LNCAP (cell line): ENCODE results near the gene AP2A2.

Experiments
- TF ChIP-seq, protein P1 (sequence below): fragments of 450-650 bp; IDR thresholded peaks from 2 replicates; pipeline ENCODE4 v1.5.1; 2017; ENCODE audit warnings: mild to moderate bottlenecking

Gene AP2A2

DNA sequence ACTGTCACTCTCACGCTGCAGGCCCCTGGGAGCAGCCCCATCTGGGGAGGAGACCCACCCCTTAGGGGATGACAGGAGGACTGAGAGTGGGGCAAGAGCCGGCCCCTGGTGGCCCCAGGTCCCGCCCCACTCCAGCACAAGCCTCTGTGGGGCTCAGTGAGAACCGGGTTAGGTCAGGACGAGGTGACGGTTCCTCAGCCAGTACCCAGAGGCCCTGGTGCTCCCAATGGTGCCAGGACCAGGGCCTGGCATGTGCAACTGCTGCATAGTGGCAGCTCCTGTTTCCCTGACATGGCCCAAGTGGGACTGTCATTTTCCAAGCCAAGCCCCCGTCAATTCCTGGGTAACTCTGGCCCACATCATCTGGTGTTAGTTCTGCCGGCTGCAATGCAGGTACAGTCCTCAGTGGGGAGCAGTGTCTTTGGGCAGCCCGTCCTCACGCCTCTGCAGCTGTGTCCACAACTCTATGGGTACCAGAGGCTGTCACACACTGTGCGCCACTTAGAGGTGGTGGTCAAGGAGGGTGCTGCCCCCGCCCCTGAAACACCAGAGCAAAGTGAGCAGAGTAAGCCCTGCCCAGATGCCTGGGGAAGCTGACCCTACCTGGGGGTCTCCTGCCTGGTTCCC, 31.0 kb upstream of the AP2A2 start:
- TF ChIP-seq, protein P1, sequence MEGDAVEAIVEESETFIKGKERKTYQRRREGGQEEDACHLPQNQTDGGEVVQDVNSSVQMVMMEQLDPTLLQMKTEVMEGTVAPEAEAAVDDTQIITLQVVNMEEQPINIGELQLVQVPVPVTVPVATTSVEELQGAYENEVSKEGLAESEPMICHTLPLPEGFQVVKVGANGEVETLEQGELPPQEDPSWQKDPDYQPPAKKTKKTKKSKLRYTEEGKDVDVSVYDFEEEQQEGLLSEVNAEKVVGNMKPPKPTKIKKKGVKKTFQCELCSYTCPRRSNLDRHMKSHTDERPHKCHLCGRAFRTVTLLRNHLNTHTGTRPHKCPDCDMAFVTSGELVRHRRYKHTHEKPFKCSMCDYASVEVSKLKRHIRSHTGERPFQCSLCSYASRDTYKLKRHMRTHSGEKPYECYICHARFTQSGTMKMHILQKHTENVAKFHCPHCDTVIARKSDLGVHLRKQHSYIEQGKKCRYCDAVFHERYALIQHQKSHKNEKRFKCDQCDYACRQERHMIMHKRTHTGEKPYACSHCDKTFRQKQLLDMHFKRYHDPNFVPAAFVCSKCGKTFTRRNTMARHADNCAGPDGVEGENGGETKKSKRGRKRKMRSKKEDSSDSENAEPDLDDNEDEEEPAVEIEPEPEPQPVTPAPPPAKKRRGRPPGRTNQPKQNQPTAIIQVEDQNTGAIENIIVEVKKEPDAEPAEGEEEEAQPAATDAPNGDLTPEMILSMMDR: no peak

DNA sequence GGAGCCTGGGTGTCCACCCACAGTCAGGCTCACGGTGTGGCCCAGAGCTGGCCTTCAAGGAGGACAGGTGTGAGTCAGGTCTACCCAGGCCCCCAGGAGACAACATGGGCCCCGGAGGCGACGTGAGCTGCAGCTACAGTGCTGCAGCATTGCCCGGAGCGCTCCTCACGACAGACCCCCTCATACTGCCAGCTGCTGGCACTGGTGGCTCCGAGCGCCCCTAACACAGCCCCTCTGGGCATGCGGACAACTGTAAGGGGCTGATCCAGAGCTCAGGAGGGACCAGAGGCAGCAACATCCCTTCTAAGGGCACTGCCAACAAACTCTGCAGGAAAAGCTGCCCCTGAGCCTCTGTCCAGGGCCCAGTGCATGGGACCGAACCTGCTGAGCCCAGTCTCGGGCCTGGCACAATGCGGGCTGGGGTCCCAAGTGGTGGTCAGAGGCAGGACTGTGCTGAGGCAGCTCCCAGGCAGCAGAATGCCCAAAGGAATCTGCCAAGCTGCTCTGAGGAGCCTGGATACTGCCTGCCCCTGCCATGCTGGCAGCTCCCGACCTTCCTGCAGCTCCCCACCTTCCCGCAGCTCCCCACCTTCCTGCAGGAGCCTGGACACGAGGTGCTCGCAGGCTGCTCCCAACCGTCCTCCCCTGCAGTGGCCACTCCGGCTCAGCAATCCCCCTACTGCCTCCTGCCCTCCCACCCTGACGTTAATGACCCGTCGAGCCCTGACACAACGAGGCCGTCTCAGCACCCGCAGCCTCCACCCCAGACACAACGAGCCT, 30.1 kb upstream of the AP2A2 start:
- TF ChIP-seq, protein P1: no peak

DNA sequence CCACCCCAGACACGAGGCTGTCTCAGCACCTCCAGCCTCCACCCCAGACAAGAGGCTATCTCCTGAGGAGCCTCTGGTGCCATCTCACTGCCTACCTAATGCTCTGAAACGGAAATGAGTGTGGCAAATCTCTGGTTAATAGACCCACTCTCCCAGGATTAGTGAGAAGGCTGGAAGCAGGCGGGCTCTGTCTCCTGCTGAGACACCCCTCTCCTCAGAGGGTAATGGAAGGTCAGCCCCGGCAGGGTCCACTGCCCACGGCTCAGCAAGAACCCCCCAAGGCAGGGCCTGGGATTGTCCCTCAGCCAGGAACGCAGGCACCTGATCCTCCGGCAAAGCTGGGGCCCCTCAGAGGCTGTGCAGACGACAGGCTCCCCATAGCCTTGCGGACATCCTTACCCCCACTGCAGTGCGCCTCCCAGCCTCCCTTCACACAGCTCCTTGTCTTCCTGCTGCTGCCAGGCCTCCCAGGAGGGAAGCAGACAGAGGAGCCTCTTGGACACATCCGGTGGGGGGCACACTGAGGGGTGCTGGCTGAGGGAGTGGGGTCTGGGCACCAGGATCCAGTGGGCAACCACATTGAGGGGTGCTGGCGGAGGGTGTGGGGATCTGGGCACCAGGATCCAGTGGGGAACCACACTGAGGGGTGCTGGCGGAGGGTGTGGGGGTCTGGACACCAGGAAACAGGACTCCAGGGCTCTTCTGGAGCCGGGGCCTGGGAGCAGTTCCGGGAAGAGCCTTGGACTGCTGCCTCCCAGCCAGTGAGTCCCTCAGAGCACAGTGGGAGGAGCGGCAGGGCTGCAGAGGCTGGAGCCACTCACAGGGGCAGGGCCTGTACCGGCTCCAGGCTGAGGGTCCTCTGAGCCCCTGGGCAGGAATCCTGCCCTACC, 28.2 kb upstream of the AP2A2 start:
- TF ChIP-seq, protein P1: no peak

DNA sequence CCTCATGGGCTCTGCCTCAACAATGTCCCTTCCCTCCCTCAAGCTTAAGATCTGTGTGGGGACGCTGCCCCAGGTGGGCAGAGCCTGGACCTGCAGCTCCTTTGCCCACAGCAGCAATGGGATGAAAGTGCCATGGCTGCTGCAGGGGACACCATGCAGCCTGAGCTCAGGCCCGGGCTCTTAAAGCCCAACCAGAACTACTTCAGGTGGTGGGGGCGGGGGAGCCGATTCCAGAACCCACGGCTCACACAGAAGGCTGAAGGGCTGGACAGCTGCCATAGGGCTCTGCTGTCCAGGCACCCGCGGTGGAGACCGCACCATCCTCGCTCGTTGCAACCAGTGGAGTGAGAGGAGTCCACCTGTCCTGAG, 27.5 kb upstream of the AP2A2 start:
- TF ChIP-seq, protein P1: peak; percentile 30; the same call in 1 of the 2 replicates

DNA sequence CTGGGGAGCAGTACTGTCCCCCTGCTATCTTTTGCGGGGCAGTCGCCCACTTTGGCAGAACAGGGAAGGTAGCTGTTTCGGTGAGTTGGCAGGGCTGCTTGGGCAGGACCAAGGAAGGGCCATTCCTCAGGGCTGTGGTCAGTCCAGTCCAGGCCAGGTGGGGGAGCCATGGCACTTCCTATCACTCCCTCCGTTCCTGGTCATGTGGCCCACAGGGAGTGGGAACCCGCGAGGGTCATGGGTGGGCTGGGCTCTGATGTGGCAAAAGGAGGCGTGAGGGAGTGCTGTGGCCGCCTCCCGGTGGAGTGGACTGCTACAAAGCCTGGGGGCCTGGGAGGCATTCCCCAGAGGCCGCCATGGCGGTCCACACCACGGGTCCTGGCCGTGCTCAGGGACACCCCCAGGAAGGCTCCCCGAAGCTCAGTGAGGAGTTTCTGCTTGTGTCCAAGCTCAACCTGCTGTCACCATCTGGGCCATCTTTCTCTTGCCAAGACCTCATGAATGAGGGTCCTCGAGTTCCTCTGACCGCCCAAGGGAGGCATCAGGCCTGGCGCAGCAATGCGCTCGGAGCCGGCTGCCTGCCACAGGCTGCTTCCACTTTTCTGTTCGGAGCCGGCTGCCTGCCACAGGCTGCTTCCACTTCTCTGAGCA, 27.0 kb upstream of the AP2A2 start:
- TF ChIP-seq, protein P1: no peak

DNA sequence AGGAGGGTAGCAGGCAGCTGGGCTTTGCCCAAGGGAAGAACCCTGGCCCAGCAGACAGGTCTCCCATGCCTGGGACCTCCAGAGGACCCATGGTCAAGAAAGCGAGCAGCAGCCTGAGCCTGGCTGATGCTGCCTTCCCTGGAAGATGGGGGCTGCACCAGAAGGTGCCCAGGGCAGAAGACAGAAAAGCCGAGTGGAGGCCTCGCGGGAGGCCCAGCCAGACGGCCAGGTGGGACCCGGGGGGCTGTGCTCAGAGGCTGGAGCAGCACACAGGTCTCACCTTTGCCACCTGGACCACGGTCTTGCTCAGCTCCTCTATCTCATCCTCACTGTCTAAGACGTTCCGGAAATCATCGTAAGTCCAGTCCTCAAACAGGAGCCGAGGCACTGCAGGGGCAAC, 25.9 kb upstream of the AP2A2 start:
- TF ChIP-seq, protein P1: no peak

DNA sequence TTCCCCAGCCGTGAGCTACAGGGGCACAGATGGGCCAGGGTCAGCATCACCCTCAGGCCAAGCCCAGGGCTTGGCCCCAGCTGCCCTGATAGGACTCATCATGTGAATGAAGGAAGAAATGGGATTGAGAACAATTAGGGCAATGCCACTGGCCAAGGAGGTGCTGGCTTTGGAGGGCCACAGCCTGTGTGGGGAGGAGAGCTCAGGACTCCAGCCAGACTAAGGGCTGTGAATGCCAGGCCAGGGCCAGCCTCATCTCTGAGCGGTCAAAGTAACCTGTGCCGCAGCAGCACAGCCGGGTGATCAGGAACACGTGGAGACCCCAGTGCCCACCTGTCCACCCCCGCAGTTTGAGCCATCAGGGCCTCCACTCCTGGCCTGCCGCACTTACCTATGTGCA, 25.1 kb upstream of the AP2A2 start:
- TF ChIP-seq, protein P1: no peak
